Measurements from ENCODE around the gene SCAMP2.

Gene SCAMP2

GRCh38 chr15:74833376-74834107 is 39.6 kb downstream of the SCAMP2 start:
- no peak for TF ChIP-seq CTCF (IDR thresholded peaks at IDR 0.05; ENCODE audit: low read depth, low read length)
- H3K4me3 ChIP-seq (replicated peaks in 1 of 2; ENCODE audit: low read depth in 2 of 2, low read length in 2 of 2), result no peak overlapping the region
- no peak for DNase-seq (ENCODE audit: low read depth in 2 of 2)

DNA sequence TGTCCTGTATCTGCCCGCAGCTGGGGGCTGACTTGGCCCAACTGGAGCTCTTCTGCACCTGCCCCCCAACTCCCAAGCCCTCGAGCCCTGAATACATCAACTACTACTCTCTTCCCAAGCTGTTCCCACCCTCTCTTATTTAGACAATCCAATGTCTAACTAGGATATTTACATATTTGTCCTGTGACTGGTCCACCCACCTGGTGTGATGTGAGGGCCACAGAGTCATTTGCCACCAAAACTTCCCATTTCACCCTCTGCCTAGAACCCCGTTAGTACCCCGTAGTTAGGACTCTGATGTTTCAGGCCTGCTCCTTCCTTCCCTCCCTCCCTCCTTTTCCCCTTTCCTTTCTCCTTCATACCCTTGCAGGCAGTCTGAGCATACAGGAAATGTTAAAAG is 40.3 kb downstream of the SCAMP2 start:
- DNase-seq (ENCODE audit: low read depth in 2 of 2), result no peak
- TF ChIP-seq CTCF (IDR thresholded peaks at IDR 0.05; ENCODE audit: low read depth, low read length), result no peak
- no peak overlapping the region for H3K4me3 ChIP-seq (replicated peaks in 1 of 2; ENCODE audit: low read depth in 2 of 2, low read length in 2 of 2)

DNA sequence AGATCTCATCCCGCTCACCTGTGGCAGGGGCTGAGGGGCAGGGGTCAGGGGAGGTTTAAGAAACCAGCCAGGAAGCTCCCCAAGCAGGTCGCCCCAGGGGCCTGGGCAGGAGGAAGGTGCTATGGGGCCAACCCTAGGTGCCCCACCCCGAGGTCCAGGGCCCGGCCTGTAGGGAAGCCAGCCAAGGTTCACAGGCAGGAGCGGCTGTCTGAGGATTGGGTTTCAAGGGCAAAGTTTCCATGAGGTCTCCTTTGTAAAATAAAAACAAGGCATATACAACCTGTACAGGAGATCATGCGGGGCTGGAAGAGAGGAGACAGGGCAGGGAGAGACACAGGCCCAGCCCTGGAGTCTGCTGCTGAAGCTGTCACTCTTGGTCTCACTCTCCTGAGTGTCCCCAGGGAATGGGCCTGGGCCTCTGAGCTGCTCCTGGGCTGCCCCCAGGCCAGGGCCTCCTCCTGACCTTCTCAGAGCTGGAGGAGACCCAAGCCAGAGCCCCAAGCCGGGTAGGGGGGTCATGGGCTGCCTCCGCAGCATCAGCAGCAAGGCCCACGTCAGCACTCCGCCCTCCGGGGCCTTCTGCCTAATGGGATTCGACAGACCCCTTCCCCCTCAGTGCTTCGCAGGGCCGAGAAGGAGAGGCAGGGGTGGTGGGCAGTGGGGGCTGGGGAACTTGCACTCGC is 41.2 kb downstream of the SCAMP2 start:
- DNase-seq (ENCODE audit: low read depth in 2 of 2), result no peak
- no peak for TF ChIP-seq CTCF (IDR thresholded peaks at IDR 0.05; ENCODE audit: low read depth, low read length)
- no peak overlapping the region for H3K4me3 ChIP-seq (replicated peaks in 1 of 2; ENCODE audit: low read depth in 2 of 2, low read length in 2 of 2)

DNA sequence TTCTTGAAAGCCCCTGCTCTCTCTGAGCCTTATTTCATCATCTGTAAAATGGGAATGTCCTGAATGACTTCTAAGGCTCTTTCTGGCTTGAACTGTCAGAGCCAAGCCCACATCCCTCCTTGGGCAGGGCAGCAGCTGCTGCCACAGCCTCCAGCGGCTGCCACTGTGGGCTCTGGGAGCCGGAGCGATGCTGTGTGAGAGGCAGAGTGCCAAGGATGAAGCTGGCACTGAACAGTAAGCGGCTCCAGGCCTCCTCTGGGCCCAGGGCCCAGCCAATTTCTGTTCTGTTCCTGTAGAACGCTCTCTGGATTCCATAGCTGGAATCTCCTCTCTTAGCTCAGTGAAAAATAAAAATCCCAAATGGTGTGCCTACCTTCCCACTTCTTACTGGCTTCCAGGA is 42.3 kb downstream of the SCAMP2 start:
- no peak for TF ChIP-seq CTCF (IDR thresholded peaks at IDR 0.05; ENCODE audit: low read depth, low read length)
- H3K4me3 ChIP-seq (replicated peaks in 1 of 2; ENCODE audit: low read depth in 2 of 2, low read length in 2 of 2), result no peak overlapping the region
- no peak for DNase-seq (ENCODE audit: low read depth in 2 of 2)

DNA sequence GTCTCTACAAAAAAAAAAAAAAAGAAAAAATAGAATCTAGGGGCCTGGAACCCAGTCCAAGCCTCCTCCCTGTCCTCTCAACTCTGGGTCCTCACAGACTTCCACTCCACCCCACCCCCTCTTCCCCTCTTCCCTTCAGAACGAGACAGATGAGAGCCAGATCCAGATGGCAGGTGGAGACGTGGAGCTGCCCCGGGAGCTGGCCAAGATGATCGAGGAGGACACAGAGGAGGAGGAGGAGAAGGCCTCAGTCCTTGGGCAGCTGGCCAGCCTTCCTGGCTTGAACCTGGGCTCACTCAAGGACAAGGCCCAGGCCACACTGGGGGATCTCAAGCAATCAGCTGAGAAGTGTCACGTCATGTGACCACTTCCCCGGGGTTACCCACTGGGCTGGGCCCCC is 43.2 kb downstream of the SCAMP2 start:
- TF ChIP-seq CTCF (IDR thresholded peaks at IDR 0.05; ENCODE audit: low read depth, low read length), result no peak
- no peak overlapping the region for H3K4me3 ChIP-seq (replicated peaks in 1 of 2; ENCODE audit: low read depth in 2 of 2, low read length in 2 of 2)
- no peak for DNase-seq (ENCODE audit: low read depth in 2 of 2)

GRCh38 chr15:74829486-74829885 is 43.7 kb downstream of the SCAMP2 start:
- H3K4me3 ChIP-seq (replicated peaks in 1 of 2; ENCODE audit: low read depth in 2 of 2, low read length in 2 of 2), result no peak overlapping the region
- peak in 1 of 2 donors; percentile 49 for DNase-seq (ENCODE audit: low read depth in 2 of 2)
- TF ChIP-seq CTCF (IDR thresholded peaks at IDR 0.05; ENCODE audit: low read depth, low read length), result no peak
